Adrenal gland (tissue), 12 donors: ENCODE measurements around the gene TPRG1. TPM values are rescaled to one million over a fixed set of nuclear protein-coding genes. Genes with fewer than 3 reads are reported as not detected.

Source experiments
- DNase-seq, 7 donors: peaks; one replicate each; pipeline ENCODE4 v3.0.0-alpha.2; 2019 to 2020
- H3K27ac ChIP-seq, 5 donors: fragments of 200-600 bp; sonication (generic) in 4 of 5; 1 replicate in 3 of 5; 2 replicates in 2 of 5; pipeline versions ENCODE4 v1.5.1 to v1.8.0; 2016 to 2020; ENCODE audit warnings: mild to moderate bottlenecking in 1 of 5
- H3K27me3 ChIP-seq: fragments of 200-600 bp; 2 replicates; pipeline ENCODE4 v1.8.0; 2021
- H3K36me3 ChIP-seq, 2 donors: fragments of 200-600 bp; replicated peaks in 1 of 2; 1 replicate in 1 of 2; 2 replicates in 1 of 2; pipeline versions ENCODE4 v1.5.1 to v1.8.0; 2018 to 2022
- H3K4me1 ChIP-seq, 2 donors: fragments of 200-600 bp; replicated peaks in 1 of 2; 1 replicate in 1 of 2; 2 replicates in 1 of 2; pipeline versions ENCODE4 v1.5.1 to v1.8.0; 2018 to 2021
- H3K4me3 ChIP-seq, 4 donors: fragments of 200-600 bp; sonication (generic) in 3 of 4; one replicate each; pipeline ENCODE4 v1.5.1; 2016 to 2018
- H3K9me3 ChIP-seq, 3 donors: fragments of 200-600 bp; sonication (generic) in 1 of 3; replicated peaks in 1 of 3; 1 replicate in 2 of 3; 2 replicates in 1 of 3; pipeline versions ENCODE4 v1.5.1 to v1.8.0; 2016 to 2021
- POLR2A ChIP-seq, 2 donors: fragments of 450-650 bp; IDR thresholded peaks; one replicate each; pipeline ENCODE4 v1.6.1; 2017; ENCODE audit warnings: antibody characterized with exemption in 2 of 2, mild to moderate bottlenecking in 2 of 2, moderate library complexity in 1 of 2
- WGBS, 4 donors: extraction: QIAGEN DNeasy Blood & Tissue Kit in 2 of 4; methylation state at CpG; one replicate each; pipeline versions ENCODE4 v1.1.5 to v1.1.7; 2013 to 2017; 5-methylcytosine and 5-hydroxymethylcytosine counted together
- intact Hi-C, 2 donors: fragments of 100-400 bp; cut with DNase I; formaldehyde crosslinking; loops; one replicate each; pipeline versions ENCODE4 v1.14.1 to v1.15.0; 2022 to 2023
- polyA plus RNA-seq, 3 donors: library from polyadenylated mRNA; stranded (reverse); fragments of 200-250 nt in 2 of 3; fragments of 350-450 nt in 1 of 3; fragmentation: Illumina TruSeq in 1 of 3; extraction: RNeasy Lipid Tissue Mini Kit (QIAGEN cat#74804) in 1 of 3; gene quantifications; one replicate each; pipeline ENCODE4 v1.2.3, GENCODE V29; 2013 to 2014
- total RNA-seq, 9 donors: library from RNA; depleted of rRNA in 4 of 9; stranded (reverse); fragments of >200 nt in 4 of 9; fragments of 120-200 nt in 1 of 9; fragmentation: NEBNext Ultra II Directional in 1 of 9; extraction: Animal tissue kit (Norgen Biotek cat#: 25700) in 1 of 9; gene quantifications; one replicate each; pipeline versions ENCODE4 v1.1.0 to v1.2.4, GENCODE V29; 2013 to 2023
- TF ChIP-seq, protein P1 (sequence below), 6 experiments: fragments of 450-650 bp in 4 of 6; fragments of 200-600 bp in 2 of 6; sonication (generic) in 1 of 6; IDR thresholded peaks; 1 replicate in 5 of 6; 2 replicates in 1 of 6; pipeline versions ENCODE4 v1.5.1 to v1.8.0; 2016 to 2021; ENCODE audit warnings: antibody characterized with exemption in 6 of 6, mild to moderate bottlenecking in 2 of 6, moderate library complexity in 1 of 6
- donor health status: healthy with polysubstance abuse.
- donor health status: Bipolar disorder and iron deficiency.
- donor health status: DM: yes; HTN: yes; CAD: no.
- donor health status: DM: no; HTN: no; CAD: no.
- donor health status: DM: no; HTN: no; CAD: no.
- donor health status: DM: yes; HTN: yes; CAD: no.

The TPRG1 gene
- total and polyA plus RNA-seq, 12 donors = 2.6 to 9.4 (median 3.9) TPM

DNA sequence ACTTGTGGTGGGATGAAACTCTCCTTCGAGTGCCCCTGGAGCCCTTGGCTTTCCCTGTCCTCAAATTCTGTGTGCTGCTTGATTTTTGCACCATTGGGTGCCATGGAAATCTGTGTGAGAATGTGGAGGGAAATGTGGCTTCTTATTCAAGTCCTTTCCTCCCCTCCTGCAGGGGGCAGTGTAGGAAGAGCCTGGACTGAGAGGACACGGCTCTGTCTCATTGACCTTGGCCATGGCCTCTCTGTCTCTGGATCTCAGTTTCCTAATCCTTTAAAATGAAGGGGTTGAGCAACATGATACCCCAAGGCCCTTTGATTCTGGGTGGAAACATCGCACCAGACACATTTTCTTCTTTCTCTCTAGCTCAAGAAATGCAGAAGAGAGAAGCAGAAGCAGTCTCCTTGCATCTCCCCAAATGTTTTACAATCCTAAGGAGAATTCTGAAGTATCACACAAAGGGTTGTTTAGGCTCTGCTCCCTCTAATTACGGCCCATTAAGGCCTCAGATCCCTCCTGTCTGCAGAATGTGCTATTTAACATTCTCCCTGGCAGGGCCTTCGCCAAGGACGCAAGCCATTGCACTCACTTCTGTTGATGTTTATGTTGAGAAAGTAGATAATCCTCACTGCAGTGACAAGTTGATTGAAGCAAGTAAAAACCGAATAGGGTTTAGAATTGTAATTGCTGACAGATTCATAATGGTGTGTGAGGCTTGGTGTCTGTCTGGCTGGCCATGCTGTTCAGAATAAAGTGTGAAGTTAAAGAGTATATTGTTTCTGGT, 169.1 kb downstream of the TPRG1 start:
- intact Hi-C loops = no loop called here
- peak in 6 of 7 donors; percentile 15 to 67 (median 40) for DNase-seq
- Histone ChIP-seq H3K4me1 (no peaks in the 10 kb centered on the region), H3K4me3 (no peak overlapping the region), H3K27me3 (no peaks in the 10 kb centered on the region), H3K36me3 (no peaks in the 10 kb centered on the region), H3K9me3 (peaks cover 0 to 5% (median 0%) of the 10 kb centered on the region in 3 donors), H3K27ac (no peak overlapping the region)
- 65 to 78% (median 76%) methylated on average over 7 of the region's 7 CpGs for WGBS, 4 donors
- TF ChIP-seq, protein P1, sequence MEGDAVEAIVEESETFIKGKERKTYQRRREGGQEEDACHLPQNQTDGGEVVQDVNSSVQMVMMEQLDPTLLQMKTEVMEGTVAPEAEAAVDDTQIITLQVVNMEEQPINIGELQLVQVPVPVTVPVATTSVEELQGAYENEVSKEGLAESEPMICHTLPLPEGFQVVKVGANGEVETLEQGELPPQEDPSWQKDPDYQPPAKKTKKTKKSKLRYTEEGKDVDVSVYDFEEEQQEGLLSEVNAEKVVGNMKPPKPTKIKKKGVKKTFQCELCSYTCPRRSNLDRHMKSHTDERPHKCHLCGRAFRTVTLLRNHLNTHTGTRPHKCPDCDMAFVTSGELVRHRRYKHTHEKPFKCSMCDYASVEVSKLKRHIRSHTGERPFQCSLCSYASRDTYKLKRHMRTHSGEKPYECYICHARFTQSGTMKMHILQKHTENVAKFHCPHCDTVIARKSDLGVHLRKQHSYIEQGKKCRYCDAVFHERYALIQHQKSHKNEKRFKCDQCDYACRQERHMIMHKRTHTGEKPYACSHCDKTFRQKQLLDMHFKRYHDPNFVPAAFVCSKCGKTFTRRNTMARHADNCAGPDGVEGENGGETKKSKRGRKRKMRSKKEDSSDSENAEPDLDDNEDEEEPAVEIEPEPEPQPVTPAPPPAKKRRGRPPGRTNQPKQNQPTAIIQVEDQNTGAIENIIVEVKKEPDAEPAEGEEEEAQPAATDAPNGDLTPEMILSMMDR (IDR thresholded peaks at IDR 0.05) = peak in 4 of 6 experiments; percentile 11 to 42 (median 34)
- no peak for TF ChIP-seq POLR2A (IDR thresholded peaks at IDR 0.05)

DNA sequence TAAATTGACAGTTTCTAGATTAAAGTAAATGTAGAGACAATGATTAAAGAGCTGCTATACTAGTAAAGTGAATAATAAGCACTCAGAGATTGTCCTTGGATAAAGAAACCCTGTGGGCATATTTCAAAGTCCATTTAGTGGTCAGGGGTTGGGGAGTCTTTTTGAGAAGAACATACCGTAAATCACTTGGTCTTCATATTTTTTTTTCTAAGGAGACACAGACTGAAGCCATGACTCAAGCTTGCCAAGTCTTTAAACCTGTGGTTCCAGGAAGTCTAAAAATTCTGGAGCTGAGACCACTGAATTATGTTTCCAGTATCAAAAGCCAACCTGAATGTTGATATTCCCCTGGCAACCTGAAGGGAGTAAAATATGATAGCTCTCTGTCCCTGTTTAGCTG, 171.0 kb downstream of the TPRG1 start:
- Histone ChIP-seq H3K9me3 (no peaks in the 10 kb centered on the region), H3K4me1 (no peaks in the 10 kb centered on the region), H3K36me3 (no peaks in the 10 kb centered on the region), H3K27me3 (no peaks in the 10 kb centered on the region), H3K4me3 (no peak overlapping the region), H3K27ac (no peak overlapping the region)
- intact Hi-C loops = no loop called here
- 73 to 96% (median 90%) methylated on average over 1 of the region's 1 CpG for WGBS, 4 donors
- DNase-seq = no peak
- TF ChIP-seq POLR2A (IDR thresholded peaks at IDR 0.05) = no peak
- TF ChIP-seq, protein P1 (IDR thresholded peaks at IDR 0.05) = no peak

- DNase-seq = no peak
- intact Hi-C loops = no loop called here
- 80 to 84% (median 81%) methylated on average over 5 of the region's 5 CpGs for WGBS, 4 donors
- Histone ChIP-seq H3K4me1 (no peaks in the 10 kb centered on the region), H3K9me3 (no peaks in the 10 kb centered on the region), H3K4me3 (no peak overlapping the region), H3K36me3 (no peaks in the 10 kb centered on the region), H3K27me3 (no peaks in the 10 kb centered on the region), H3K27ac (no peak overlapping the region)
- TF ChIP-seq, protein P1 (IDR thresholded peaks at IDR 0.05) = no peak
- no peak for TF ChIP-seq POLR2A (IDR thresholded peaks at IDR 0.05)
These were observed 173.2 kb downstream of the TPRG1 start for GRCh38 chr3:189344996-189345395.

GRCh38 chr3:189349772-189350171, 178.0 kb downstream of the TPRG1 start:
- Histone ChIP-seq H3K36me3 (no peaks in the 10 kb centered on the region), H3K4me3 (no peak overlapping the region), H3K4me1 (no peaks in the 10 kb centered on the region), H3K27me3 (no peaks in the 10 kb centered on the region), H3K27ac (no peak overlapping the region), H3K9me3 (no peaks in the 10 kb centered on the region)
- TF ChIP-seq, protein P1 (IDR thresholded peaks at IDR 0.05) = no peak
- TF ChIP-seq POLR2A (IDR thresholded peaks at IDR 0.05) = no peak
- intact Hi-C loops = no loop called here
- DNase-seq = no peak
- WGBS, 4 donors = 54 to 67% (median 60%) methylated on average over 3 of the region's 3 CpGs
